GM19397 (cell line): ENCODE data around the gene WNK1.
"Not testable (repeated sequence)": the region's sequence is repeated elsewhere in the genome, so short reads cannot be mapped to it uniquely, and the experiment has no call there.

Experiments
- ATAC-seq: cut with Tn5 transposase; IDR thresholded peaks from one replicate; pipeline ENCODE4 v1.9.1; 2021; ENCODE audit warnings: mild to moderate bottlenecking, moderate library complexity; ENCODE audit not compliant: unreplicated experiment

The WNK1 gene

DNA sequence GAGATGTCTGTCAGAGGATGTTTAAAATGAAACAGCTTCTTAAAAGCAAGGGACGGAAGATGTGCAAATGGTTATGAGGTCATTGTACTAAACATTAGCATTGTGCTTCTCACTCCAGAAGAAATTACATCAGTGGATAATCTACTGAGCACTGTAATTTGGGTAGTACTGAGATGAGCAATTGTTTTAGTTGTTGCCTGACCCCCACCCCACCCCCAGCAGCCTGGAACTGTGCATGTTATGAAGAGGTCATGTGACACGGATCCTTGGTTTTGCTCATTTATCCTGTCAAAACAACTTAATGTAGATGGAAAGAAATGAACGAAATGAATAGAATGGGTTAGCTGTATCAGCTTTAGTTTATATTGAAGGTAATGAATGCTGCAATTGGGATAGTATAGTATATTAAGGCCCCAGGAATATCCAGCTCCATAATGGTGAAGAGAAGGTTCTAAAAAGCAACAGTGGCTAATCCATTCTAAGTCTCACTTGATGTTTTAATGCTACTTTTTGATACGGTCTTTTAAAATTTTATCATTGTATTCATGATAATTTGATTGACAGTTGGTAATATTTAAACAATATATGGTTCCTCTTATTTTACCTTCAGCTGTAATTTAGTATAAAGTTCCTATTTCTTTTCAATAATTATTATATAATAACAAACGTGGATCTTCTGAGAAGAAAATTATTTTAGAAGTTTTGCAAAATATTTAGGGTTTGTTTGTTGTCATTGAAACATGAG, 58.5 kb downstream of the WNK1 start:
- ATAC-seq, result no peak

- ATAC-seq, result no peak
Measured at GRCh38 chr12:812950-813349, 60.6 kb downstream of the WNK1 start.

DNA sequence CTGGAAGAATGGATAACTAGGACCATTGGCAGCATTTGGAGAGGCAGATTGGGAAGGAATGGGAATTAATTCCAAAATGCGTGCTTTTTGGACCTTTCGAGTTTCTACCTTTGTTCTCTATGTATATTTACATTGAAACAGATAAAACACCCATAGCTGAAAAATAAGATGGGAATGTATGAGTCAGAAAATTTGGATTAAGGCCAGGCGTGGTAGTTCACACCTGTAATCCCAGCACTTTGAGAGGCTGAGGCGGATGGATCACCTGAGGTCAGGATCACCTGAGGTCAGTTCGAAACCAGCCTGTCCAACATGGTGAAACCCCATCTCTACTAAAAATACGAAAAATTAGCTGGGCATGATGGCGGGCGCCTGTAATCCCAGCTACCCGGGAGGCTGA, 65.1 kb downstream of the WNK1 start:
- ATAC-seq, result not testable (repeated sequence)

DNA sequence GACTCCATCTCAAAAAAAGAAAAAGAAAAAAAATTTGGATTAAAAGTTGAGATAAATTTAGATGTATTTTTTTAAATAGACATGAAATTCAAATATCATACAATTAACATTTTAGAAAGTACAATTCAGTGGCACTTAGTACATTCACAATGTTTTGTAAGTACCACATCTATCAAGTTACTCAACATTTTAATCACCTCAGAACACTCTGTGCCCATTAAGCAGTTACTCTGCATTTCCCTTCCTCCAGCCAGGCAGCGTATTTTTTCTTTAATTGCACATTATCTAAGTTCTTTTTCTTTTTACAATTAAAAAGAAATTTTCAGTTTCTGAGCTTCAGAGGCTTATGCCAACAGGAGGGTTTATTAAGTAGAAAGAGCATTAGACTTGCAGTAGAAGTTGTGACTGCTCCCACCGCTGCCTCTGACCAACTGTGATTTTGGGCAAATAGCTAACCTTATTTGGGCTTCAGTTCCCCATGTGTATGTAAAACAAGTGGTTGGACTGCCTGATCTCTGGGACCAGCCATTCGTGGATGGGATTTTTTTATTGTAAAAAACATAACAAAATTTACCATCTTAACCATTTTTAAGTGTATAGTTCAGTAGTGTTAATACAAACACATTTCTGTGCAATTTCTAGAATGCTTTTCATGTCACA, 65.7 kb downstream of the WNK1 start:
- no peak for ATAC-seq

- ATAC-seq, result no peak
Measured at GRCh38 chr12:818733-819132, 66.4 kb downstream of the WNK1 start.

DNA sequence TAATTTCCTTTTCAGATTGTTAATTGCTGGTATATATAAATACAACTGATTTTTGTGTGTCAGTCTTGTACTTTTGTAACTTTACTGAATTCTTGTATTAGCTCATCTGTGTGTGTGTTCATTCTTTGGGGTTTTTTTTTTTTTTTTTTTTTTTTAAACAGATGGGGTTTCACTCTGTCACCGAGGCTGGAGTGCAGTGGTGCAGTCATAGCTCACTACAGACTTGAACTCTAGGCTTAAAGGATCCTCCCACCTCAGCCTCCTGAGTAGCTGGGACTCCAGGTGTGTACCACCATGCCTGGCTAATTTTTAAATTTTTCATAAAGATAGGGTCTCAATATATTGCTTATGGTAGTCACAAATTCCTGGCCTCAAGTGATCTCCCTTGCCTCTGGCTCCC, 68.0 kb downstream of the WNK1 start:
- ATAC-seq, result no peak

DNA sequence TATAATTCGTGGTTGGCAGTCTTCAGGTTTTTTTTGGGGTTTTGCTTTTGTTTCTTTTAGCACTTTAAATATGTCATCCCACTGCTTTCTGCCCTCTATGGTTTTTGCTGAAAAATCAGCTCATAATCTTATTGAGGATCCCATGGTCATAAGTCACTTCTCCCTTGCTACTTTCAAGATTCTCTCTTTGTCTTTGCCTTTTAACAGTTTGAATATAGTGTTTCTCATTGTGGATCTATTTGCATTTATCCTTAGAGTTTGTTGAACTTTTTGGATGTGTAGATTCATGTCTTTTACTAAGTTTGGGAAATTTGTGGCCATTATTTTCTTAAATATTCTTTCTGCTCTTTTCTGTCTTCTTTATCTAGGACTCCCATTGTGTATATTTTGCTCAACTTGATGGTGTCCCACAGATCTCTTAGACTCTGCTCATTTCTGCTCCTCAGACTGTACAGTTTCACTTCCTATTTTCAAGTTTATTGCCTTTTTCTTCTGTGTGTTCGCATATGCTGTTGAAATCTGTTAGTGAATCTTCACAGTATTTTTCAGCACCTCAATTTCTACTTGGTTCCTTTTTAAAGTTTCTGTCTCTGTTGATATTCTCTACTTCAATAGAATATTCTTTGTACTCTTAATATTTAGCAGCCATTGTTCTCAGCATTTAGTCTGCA, 70.8 kb downstream of the WNK1 start:
- peak; percentile 79 for ATAC-seq

GRCh38 chr12:826331-826730, 74.0 kb downstream of the WNK1 start:
- no peak for ATAC-seq

DNA sequence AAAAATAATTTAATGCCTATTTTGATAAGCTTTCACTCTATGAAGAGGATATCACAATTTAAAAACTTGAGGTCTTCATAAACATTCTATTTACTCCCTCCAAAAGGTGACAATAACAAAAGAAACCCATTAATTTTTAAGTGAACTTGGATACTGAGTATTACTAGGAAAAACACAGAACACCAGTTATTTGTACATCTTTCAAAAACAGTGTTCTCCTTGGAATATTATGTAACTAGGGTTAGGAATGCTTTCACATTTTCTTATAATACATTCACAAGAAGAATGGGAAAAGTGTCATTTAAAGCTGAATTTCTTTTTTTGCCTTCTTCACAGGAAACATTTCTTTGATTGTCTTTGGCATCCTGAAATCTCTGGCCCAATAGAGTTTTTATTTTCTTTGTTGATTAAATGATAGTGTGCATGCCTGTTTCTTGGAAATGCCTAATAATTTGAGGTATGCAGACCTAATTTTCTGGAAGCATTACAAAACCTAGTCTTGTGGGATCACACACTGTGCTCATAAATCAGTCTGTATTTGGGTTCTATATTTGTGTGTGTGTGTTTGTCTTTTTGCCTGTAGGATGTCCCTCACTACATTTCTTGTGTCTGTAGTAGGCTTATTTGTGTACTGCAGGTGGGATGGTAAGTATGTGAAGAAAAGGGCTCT, 76.5 kb downstream of the WNK1 start:
- ATAC-seq, result no peak

DNA sequence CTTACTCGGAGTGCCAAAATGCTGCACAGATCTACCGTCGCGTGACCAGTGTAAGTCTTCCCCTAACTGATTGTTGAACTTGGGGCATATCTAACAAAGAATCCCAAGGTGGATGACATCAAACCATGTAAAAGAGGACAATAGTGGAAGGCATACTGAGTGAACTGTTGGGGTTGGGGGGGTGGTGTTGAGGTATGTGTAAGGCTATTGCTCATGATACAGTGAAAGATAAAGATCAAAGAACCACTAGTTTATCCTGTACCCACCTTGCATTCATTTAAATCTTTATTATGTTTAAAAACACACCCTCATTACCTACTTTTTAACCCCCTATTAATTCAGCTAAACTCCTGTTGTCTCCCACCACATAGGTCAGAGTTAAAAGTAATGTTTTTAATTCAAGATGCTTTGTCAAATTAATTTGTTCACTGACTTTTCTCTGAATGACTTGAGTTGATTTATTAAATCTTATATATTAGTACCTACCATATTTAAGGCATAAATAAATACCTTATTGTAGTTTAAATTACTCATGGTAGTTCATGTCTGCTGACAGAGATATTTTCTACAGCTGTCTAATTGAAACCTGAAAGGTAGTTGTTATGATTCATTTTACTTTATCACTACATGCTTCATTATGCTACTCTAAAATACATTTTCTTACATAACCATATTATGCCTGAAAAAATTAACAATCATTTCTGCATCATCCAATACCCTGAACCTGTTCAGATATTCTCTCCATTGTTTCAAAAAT, 77.9 kb downstream of the WNK1 start:
- no peak for ATAC-seq

GRCh38 chr12:835754-836518, 83.6 kb downstream of the WNK1 start:
- no peak for ATAC-seq

- ATAC-seq, result no peak
Measured at GRCh38 chr12:836952-837351, 84.6 kb downstream of the WNK1 start.

DNA sequence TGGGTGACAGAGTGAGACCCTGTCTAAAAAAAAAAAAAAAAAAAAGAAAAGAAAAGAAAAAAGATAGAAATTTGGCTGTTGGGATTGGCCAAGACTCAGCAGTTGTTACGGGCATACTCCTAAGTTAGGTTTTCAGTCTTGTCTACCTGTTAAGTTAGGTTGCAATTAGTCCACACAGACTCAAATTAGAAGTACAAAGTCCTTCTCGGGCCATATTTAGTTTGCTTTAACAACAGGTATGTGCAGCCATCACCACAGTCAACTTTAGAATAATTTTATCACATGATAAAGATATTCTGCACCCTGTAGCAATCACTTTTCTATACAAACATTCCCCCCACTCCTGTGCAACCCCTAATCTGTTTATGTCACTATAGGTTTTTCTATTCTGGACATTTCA, 85.2 kb downstream of the WNK1 start:
- ATAC-seq, result no peak

DNA sequence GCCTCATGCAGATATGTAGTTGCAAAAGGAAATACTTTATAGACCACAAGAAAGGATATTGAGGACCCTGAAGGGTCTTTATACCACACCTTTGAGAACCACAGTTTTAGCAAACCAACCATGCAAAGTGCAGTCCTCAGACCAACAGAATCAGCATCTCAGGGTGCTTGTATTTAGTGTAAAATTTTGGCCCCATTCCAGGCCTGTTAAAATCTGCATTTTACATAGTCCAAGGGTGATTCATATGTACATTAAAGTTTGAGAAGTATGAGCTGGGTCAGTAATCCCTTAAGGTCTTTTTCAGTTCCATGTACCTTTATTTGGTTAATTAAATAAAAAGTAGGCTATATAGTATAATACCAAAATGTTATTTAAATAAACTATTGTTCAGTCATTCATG, 91.2 kb downstream of the WNK1 start:
- no peak for ATAC-seq

GRCh38 chr12:846421-846820, 94.0 kb downstream of the WNK1 start:
- no peak for ATAC-seq

- no peak for ATAC-seq
Measured at GRCh38 chr12:848173-848865, 95.9 kb downstream of the WNK1 start.

- ATAC-seq, result no peak
Measured at GRCh38 chr12:848882-849527, 96.6 kb downstream of the WNK1 start.

DNA sequence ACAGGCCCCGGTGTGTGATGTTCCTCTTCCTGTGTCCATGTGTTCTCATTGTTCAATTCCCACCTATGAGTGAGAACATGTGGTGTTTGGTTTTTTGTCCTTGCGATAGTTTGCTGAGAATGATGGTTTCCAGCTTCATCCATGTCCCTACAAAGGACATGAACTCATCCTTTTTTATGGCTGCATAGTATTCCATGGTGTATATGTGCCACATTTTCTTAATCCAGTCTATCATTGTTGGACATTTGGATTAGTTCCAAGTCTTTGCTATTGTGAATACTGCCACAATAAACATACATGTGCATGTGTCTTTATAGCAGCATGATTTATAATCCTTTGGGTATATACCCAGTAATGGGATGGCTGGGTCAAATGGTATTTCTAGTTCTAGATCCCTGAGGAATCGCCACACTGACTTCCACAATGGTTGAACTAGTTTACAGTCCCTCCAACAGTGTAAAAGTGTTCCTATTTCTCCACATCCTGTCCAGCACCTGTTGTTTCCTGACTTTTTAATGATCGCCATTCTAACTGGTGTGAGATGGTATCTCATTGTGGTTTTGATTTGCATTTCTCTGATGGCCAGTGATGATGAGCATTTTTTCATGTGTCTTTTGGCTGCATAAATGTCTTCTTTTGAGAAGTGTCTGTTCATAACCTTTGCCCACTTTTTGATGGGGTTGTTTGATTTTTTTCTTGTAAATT, 97.5 kb downstream of the WNK1 start:
- not testable (repeated sequence) for ATAC-seq
